Stimulated activated CD4-positive, alpha-beta T cell treated with anti-CD3 and anti-CD28 coated beads, Interleukin-1b, Interleukin-23, amount 100 ng/mL, for 4 hours (primary cell): ENCODE results near the gene PRR30.

ENCODE experiments used
- DNase-seq, 2 donors: peaks; one replicate each; pipeline ENCODE4 v3.0.0-alpha.2; 2020; ENCODE audit warnings: low read depth in 2 of 2

PRR30 gene

DNA sequence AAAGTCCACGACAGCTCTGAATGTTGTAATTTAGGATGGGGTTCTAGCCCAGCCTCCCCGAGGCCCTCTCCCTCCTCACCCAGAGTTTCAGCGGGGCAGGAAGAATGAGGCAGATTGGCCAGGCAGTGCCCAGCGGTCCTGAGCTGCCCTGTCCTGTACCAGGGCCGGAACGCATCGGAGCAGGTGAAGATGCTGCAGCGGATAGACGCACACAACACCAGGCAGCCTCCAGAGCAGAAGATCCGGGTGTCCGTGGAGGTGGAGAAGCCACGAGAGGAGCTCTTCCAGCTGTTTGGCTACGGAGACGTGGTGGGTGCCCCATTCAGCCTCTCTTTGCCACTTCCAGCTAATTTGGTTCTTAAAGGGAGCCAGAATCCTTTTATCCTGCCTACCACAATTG, 41.9 kb downstream of the PRR30 start:
- no peak for DNase-seq

DNA sequence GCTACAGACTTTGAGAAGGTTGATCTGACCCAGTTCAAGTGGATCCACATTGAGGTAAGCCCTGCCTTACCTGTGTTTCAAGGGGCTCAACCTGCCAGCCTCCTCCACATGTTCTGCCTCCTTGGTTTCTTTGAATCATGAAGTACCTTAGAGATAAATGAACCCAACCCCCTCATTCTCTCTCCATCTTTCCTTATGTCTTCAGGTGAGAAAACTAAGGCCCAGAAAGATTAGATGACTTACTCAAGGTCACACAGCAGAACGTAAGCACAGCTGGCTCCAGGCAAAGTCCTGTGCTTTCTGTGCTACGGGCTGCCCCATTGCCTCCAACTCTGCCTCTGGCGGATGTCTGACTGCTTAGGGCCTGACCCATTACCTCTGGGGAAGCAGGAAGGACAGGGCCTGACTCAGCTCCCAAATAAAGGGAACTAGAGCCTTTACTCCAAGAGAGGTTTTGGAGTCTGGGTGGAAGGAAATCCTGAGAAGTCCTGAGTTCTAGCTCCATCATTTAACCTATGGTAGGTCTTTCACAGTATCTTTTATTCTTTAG, 42.4 kb downstream of the PRR30 start:
- no peak for DNase-seq

DNA sequence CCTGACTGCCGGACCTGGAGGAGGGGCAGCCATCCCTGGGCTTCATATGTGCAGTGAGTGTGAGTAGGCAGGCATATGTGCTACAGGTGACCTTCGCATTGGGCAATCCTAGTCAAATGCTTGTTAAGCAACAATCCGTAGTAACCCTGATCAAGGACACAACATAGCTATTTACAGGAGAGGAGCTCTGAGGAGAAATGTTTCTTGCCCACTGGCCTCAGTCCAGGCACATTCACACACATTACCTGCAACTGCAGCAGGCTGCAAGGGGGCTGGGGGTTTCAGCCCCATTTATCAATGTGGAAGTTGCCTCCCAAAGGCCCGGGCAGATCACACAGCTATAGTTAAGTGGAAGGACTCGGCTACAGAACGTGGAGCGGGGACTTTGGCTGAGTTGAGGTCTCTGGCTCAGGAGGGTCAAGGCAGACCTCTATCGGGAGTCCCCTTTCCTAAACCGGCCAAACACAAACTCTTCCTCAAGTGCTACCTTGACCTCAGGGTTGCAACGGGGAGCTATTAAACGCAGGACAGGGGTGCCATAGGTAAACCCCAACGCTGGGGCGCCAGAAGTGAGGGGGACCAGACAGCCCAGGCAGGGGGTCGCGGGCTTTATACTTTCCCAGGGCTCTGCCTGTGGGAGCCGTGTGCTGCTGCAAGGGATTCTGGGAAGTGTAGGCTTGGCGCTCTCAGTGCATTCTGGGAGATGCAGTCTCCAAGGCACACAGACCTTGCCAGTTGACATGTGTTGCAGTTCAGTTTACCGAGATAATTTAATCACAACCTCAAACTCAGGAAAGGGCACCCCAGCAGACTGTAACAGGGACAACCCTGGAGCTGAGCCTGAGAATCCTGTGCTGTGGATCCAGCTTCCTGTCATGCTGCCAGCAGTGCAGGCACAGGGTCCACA, 43.2 kb downstream of the PRR30 start:
- DNase-seq = no peak

DNA sequence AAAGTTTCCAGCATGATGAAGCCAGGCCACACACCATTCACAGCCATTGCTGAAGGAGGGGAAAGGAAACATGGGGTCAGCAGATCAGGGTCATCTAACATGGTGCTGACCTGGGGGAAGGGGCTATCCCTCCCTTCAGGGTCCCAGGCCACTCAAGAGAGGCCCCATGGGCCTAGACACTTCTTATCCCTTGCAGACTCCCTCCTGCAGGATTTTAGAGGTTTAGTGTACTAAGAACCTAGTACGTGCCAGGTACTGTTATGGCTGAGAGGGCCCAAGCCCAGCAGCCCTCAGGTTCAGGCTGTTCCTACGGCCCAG, 43.8 kb downstream of the PRR30 start:
- DNase-seq = no peak

DNA sequence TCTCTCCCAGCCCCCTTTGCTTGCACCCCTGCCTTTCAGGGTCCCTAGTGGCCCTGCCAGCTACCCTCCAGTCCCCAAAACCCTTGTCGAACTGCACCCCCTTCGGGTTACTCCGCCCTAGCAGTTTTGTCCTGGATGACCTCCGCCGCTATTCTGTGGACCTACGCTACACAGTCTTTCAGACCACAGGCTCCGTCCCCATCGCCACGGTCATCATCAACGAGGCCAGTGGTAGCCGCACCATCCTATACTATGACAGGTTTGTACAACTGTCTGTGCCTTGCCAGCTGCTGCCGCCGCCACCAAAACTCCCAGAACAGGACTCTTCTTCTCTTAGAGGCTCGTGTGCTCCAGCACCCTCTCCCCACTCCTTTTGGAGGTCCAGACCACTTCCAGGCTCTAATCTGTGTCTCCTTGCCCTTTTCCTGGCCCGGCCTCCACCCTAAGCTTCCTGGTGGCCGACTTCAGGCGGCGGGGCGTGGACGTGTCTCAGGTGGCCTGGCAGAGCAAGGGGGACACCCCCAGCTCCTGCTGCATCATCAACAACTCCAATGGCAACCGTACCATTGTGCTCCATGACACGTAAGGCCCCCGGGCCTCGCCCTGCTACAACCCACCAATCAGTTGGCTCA, 44.7 kb downstream of the PRR30 start:
- no peak for DNase-seq

DNA sequence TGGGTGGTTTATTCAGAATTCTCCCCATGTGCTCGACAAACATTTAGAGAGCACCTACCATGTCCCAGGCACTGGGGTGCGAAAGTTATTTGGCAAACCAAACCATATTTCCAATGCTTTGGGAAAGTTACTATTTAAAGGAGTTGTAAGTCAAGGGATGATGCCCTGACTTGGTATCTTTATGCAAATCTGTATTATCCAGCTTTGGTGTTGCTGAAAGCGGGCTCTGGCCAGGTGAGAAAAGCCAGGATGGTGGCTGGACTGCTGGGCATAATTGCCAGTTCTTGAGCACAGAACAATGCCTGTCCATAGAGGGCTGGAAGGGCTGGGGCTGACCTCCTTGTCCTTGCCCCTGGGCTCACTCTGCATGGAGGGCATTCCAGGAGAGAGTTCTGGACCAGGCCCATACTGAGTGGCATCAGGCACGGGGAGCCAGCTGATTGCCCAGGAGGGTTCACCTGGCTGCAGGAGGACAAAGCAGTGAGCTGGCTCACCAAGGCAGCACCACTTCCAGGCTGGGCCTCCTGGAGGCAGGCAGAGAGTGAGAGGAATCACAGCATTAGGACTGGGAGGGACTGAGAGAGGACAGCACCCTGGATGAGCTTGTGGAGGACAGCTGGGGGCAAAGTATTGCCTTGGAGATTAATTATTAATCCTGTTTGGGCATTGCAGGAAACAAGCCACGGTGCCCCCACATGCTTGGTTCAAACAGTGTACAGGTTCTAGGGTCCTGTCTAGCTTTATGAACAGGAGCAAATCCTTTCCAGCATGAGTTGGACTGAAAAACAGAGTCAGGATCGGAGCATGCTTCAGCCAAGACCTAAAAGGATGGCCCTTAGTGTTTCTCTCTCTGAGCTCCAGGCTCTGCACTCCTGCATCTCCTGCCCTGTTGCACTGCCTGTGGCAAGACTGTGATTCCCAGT, 45.5 kb downstream of the PRR30 start:
- no peak for DNase-seq

DNA sequence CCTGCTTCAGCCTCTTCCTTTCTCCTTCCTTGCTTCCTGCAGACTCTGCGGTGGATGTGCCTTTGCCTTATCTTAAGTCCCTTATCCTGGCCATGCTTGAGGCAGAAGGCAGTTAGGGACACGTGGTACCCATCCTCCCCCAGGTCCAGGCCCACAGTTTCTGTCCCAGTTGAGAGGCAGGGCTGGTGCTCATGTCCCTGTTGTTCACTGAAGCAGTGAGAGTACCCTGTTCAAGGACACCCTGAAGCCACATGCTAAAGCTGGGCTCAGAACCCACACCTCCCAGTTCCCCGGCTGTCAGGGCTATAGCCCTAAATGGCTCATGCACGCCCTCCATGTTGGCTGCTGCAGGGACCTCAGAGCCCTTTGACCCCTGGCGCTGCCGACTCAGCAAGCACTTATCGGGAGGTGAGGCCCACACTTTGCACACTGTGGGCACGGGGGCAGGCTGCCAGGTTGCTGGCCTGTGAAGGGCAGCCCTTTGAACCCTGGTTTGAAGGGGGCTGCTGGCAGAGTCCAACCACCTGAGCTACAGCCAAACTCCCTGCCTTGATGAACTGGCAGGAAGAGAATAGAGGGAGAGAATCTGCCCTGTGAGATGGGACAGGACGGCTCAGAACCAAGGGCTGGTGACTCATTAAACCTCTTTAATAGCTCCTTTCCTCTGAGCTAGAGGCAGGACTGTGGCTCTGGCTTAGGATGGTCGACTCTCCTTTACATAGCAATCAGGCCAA, 46.3 kb downstream of the PRR30 start:
- no peak for DNase-seq

DNA sequence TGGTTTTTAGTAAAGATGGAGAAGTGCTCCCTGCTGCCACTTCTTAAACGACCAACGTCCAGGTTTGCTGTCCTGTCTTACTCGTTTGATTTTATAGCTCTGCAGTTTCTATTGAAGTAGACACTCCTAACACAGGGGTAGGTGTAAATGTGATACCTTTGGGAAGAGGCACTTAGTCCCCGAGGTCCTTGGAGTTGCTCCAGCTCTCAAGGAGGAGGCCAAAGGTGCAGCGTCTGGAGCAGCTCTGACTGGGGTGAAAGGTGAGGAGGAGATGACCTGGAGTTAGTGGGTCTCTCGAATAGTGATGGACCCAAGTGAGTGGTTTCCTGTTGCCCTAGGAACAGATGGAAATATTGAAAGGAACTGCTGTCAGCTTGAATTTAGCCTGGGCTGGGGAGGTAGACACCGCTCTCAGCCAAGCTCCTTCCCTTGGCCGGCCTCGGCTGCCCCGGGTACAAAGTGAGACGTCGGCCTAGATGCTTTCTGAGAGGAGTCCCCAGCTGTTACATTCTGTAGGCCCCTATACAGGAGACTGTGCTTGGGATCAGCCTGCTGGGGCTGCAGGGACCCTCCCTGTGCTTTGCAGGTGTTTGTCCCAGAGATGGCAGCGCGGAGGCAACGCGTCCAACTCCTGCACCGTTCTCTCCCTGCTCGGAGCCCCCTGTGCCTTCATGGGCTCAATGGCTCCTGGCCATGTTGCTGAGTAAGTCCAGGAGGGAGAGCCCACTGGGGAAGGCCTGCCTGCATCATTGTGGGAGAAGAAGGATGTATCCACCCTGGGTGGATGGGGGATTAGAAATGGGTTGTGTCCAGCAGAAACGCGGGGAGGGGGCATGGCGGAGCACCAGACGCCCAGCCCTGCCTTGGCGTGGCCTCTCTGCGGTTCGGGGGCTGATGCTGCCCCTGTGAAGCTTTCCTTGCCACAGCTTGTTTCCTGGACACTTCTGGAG, 47.2 kb downstream of the PRR30 start:
- no peak for DNase-seq

DNA sequence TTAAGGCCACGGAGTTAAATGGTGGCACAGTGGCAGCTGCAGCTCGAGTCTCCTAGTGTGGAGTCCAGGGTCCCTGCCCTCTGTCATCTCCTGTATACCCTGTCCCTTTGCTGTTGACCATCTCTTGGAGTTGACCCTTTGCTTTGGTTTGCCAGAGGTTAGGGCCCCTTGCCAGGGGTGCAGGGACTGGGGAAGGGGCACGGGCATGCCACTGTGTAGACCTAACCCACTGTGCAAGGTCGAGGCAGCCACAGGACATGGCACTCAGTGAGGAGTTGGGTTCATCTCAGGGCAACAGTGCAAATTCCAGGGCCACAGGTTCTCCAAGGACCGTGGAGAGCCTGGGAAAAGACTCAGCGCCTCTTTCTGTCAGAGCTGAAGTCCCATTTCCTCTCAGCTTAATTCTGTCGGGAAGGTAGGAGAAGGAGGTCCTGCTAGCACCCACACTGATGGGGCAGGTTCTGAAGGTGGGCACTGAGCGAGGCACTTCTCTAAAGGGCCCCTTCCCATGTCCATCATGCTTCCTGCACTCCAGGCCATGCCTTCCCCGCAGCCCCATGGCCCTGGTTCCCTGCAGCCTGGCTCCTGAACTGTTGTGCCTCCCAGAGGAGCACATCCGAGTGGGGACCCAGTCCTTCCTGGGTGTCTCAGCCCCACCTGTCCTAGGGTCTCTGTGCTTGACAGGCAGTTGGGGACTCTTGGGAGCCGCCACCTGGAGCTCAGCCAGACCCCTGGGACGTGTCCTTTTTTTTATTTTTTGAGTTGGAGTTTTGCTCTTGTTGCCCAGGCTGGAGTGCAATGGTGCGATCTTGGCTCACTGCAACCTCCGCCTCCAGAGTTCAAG, 49.9 kb downstream of the PRR30 start:
- DNase-seq = no peak

DNA sequence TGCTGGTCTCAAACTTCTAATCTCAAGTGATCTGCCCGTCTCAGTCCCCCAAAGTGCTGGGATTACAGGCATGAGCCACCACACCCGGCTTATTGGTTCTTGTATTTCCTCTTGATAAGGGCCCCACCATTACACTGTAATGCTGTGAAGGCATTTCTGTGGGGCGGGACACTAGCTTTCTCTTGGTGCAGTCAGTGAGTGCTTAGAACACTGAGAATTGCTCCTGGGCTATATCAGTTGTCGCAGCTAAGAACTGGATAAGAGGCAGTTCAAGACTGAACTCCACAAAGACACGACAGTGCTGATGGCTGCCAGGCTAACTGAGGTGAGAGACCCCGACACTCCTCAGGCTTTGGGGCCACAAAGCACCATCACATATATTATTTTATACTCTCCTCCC, 50.6 kb downstream of the PRR30 start:
- DNase-seq = no peak

DNA sequence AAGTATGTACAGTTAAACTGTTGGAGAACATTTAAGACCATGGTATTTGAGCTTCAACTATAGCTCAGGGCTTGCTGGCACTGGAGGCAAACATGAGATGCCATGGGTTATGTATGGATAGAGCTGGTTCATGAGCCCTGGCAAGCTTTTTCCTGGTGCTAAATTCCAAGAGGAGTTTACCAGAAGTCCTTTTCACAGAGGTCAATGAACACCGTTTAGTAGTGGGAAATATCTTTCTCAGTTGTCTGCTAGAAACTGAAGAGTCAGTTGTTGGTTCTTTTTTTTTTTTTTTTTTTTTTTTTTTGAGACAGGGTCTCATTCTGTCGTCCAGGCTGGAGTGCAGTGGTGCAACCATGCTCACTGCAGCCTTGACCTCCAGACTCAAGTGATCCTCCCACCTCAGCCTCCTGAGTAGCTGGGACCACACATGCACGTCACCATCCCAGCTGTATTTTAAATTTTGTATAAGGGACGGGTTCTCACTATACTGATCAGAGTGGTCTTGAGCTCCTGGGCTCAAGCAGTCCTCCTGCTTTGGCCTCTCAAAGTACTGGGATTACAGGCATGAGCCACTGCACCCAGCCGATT, 51.3 kb downstream of the PRR30 start:
- no peak for DNase-seq
